Trophoblast cell (in vitro differentiated cells and primary cell): Measurements from ENCODE around the gene RAMP3.

ENCODE experiments used
- DNase-seq, 2 donors: peaks; one replicate each; pipeline ENCODE4 v3.0.0-alpha.2; 2016
- H2AFZ ChIP-seq: 2 replicates; pipeline ENCODE4 v1.6.1; 2013; ENCODE audit warnings: low read length, moderate library complexity, mild to moderate bottlenecking; ENCODE audit not compliant: insufficient read depth, poor library complexity
- H2AK5ac ChIP-seq: 2 replicates; pipeline ENCODE4 v1.6.1; 2013; ENCODE audit warnings: mild to moderate bottlenecking, low read length
- H2BK120ac ChIP-seq: 2 replicates; pipeline ENCODE4 v1.6.1; 2013; ENCODE audit warnings: low read length, mild to moderate bottlenecking, moderate library complexity; ENCODE audit not compliant: insufficient read depth, poor library complexity
- H2BK12ac ChIP-seq: 2 replicates; pipeline ENCODE4 v1.6.1; 2013; ENCODE audit warnings: mild to moderate bottlenecking, low read length, moderate library complexity
- H2BK5ac ChIP-seq: 2 replicates; pipeline ENCODE4 v1.6.1; 2013; ENCODE audit warnings: low read length, low read depth, moderate library complexity, mild to moderate bottlenecking; ENCODE audit not compliant: poor library complexity
- H3K14ac ChIP-seq: 2 replicates; pipeline ENCODE4 v1.6.1; 2013; ENCODE audit warnings: mild to moderate bottlenecking, low read length
- H3K18ac ChIP-seq: 2 replicates; pipeline ENCODE4 v1.6.1; 2013; ENCODE audit warnings: mild to moderate bottlenecking, low read length
- H3K23ac ChIP-seq: 2 replicates; pipeline ENCODE4 v1.6.1; 2013; ENCODE audit warnings: low read length
- H3K27ac ChIP-seq: 2 replicates; pipeline ENCODE4 v1.5.1; 2013; ENCODE audit warnings: low read depth, mild to moderate bottlenecking, inconsistent platforms, low read length, moderate library complexity
- H3K27me3 ChIP-seq: 2 replicates; pipeline ENCODE4 v1.6.1; 2013; ENCODE audit warnings: inconsistent platforms, mild to moderate bottlenecking, low read length, moderate library complexity; ENCODE audit not compliant: insufficient read depth
- H3K36me3 ChIP-seq, 2 experiments: 1 replicate in 1 of 2; 2 replicates in 1 of 2; pipeline ENCODE4 v1.6.1; 2013; ENCODE audit warnings: low read length in 2 of 2, mild to moderate bottlenecking in 2 of 2, moderate library complexity in 1 of 2; ENCODE audit not compliant: insufficient read depth in 2 of 2, control insufficient read depth in 1 of 2
- H3K4ac ChIP-seq: 2 replicates; pipeline ENCODE4 v1.6.1; 2013; ENCODE audit warnings: low read depth, mild to moderate bottlenecking, low read length, moderate library complexity
- H3K4me1 ChIP-seq, 2 experiments: 1 replicate in 1 of 2; 2 replicates in 1 of 2; pipeline ENCODE4 v1.6.1; 2013; ENCODE audit warnings: low read length in 2 of 2, mild to moderate bottlenecking in 2 of 2, moderate library complexity in 1 of 2; ENCODE audit not compliant: insufficient read depth in 2 of 2, control insufficient read depth in 1 of 2
- H3K4me2 ChIP-seq: 2 replicates; pipeline ENCODE4 v1.6.1; 2013; ENCODE audit warnings: inconsistent platforms, mild to moderate bottlenecking, low read length, moderate library complexity
- H3K4me3 ChIP-seq: 2 replicates; pipeline ENCODE4 v1.5.1; 2013; ENCODE audit warnings: mild to moderate bottlenecking, low read depth, low read length, inconsistent platforms
- H3K79me1 ChIP-seq: one replicate; pipeline ENCODE4 v1.6.1; 2013; ENCODE audit warnings: low read length
- H3K79me2 ChIP-seq: 2 replicates; pipeline ENCODE4 v1.6.1; 2013; ENCODE audit warnings: low read length, mild to moderate bottlenecking; ENCODE audit not compliant: control insufficient read depth, insufficient read depth, poor library complexity
- H3K9ac ChIP-seq: 2 replicates; pipeline ENCODE4 v1.6.1; 2013; ENCODE audit warnings: mild to moderate bottlenecking, low read length
- H3K9me3 ChIP-seq: 2 replicates; pipeline ENCODE4 v1.6.1; 2013; ENCODE audit warnings: low read depth, mild to moderate bottlenecking, control low read depth, inconsistent platforms, low read length; ENCODE audit not compliant: insufficient read depth
- H4K12ac ChIP-seq: 2 replicates; pipeline ENCODE4 v1.6.1; 2013; ENCODE audit warnings: low read depth, mild to moderate bottlenecking, low read length, moderate library complexity
- H4K8ac ChIP-seq: 2 replicates; pipeline ENCODE4 v1.6.1; 2013; ENCODE audit warnings: low read depth, mild to moderate bottlenecking, low read length, moderate library complexity
- H4K91ac ChIP-seq: one replicate; pipeline ENCODE4 v1.6.1; 2013; ENCODE audit warnings: low read depth, mild to moderate bottlenecking, low read length, moderate library complexity
- WGBS: extraction: QIAGEN DNeasy Blood & Tissue Kit; methylation state at CpG from one replicate; pipeline ENCODE4 v1.1.7; 2013; ENCODE audit warnings: missing lambda C conversion rate; ENCODE audit not compliant: insufficient read length, insufficient coverage; ENCODE audit errors: extremely low coverage; 5-methylcytosine and 5-hydroxymethylcytosine counted together

RAMP3 gene

GRCh38 chr7:45217358-45217757 lies 59.8 kb downstream of the RAMP3 start:
- H3K4me2 ChIP-seq, result no peak overlapping the region
- H4K12ac ChIP-seq, result no peak overlapping the region
- no peak overlapping the region for H3K23ac ChIP-seq
- DNase-seq, result no peak
- no peak overlapping the region for H2AFZ ChIP-seq
- no peaks in the 10 kb centered on the region for H3K27me3 ChIP-seq
- no peak overlapping the region for H2BK5ac ChIP-seq
- no peak overlapping the region for H4K91ac ChIP-seq
- no CpG with 5 or more reads among the region's 6 CpGs for WGBS
- H3K79me2 ChIP-seq, result no peaks in the 10 kb centered on the region
- no peak overlapping the region for H2AK5ac ChIP-seq
- peaks cover 2% of the 10 kb centered on the region for H3K9me3 ChIP-seq
- H2BK12ac ChIP-seq, result no peak overlapping the region
- no peaks in the 10 kb centered on the region for H3K79me1 ChIP-seq
- H3K9ac ChIP-seq, result no peak overlapping the region
- no peak overlapping the region for H4K8ac ChIP-seq
- H3K36me3 ChIP-seq, result no peaks in the 10 kb centered on the region
- H3K14ac ChIP-seq, result no peak overlapping the region
- no peak overlapping the region for H3K27ac ChIP-seq
- no peak overlapping the region for H3K18ac ChIP-seq
- no peak overlapping the region for H3K4ac ChIP-seq
- H2BK120ac ChIP-seq, result no peak overlapping the region
- H3K4me1 ChIP-seq, result no peaks in the 10 kb centered on the region
- no peak overlapping the region for H3K4me3 ChIP-seq

- H3K4ac ChIP-seq, result no peak overlapping the region
- H3K14ac ChIP-seq, result no peak overlapping the region
- H3K4me3 ChIP-seq, result no peak overlapping the region
- no peak overlapping the region for H3K4me2 ChIP-seq
- no peak overlapping the region for H3K27ac ChIP-seq
- no peaks in the 10 kb centered on the region for H3K79me1 ChIP-seq
- peaks cover 2% of the 10 kb centered on the region for H3K9me3 ChIP-seq
- H4K8ac ChIP-seq, result no peak overlapping the region
- H2BK12ac ChIP-seq, result no peak overlapping the region
- H3K27me3 ChIP-seq, result no peaks in the 10 kb centered on the region
- no peak overlapping the region for H4K91ac ChIP-seq
- WGBS, result no CpG with 5 or more reads among the region's 12 CpGs
- H3K9ac ChIP-seq, result no peak overlapping the region
- H2BK5ac ChIP-seq, result no peak overlapping the region
- H3K36me3 ChIP-seq, result no peaks in the 10 kb centered on the region
- no peak overlapping the region for H4K12ac ChIP-seq
- H3K4me1 ChIP-seq, result no peaks in the 10 kb centered on the region
- no peak overlapping the region for H2AK5ac ChIP-seq
- H3K79me2 ChIP-seq, result no peaks in the 10 kb centered on the region
- H2AFZ ChIP-seq, result no peak overlapping the region
- H2BK120ac ChIP-seq, result no peak overlapping the region
- DNase-seq, result no peak
- no peak overlapping the region for H3K18ac ChIP-seq
- no peak overlapping the region for H3K23ac ChIP-seq
These were observed 61.5 kb downstream of the RAMP3 start for GRCh38 chr7:45219130-45219529.

DNA sequence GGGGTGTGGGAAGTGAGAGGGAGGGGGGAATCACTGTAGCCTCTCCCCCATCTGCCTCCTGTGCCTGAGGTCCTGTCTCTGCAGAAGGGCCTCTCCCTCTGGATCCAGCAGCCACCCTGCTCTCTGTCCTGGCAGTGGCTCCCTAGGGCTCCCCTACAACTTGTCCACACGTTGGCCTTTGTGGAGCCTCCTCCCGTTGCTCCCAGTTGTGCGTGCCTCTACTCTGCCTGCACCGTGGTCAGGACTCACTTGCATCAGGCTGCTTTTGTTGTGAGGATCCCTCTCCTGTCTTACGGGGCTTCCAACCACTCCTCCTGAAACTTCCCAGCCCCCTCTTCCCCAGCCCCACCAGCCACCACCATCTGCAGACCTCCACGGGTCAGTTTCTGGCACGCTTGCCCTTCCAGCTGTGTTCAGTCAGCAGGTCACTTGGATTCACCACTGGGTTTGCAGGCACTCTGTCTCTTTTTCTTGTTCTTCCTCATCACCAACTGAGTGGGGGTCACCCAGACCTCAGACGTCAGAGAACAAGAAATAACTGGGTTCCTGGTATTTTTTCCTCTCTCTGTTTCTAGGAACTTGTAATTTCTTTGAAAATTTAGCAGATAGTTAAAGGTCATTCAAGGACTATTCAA lies 62.3 kb downstream of the RAMP3 start:
- Histone ChIP-seq H3K4me1 (no peaks in the 10 kb centered on the region), H2AK5ac (no peak overlapping the region), H3K23ac (no peak overlapping the region), H2AFZ (no peak overlapping the region), H2BK5ac (no peak overlapping the region), H3K27me3 (no peaks in the 10 kb centered on the region), H3K4me3 (no peak overlapping the region), H3K9me3 (peaks cover 2% of the 10 kb centered on the region), H3K4ac (no peak overlapping the region), H3K79me2 (no peaks in the 10 kb centered on the region), H4K91ac (no peak overlapping the region), H3K18ac (no peak overlapping the region), H3K14ac (no peak overlapping the region), H4K8ac (no peak overlapping the region), H3K4me2 (no peak overlapping the region), H2BK12ac (no peak overlapping the region), H3K27ac (no peak overlapping the region), H3K9ac (no peak overlapping the region), H3K79me1 (no peaks in the 10 kb centered on the region), H2BK120ac (no peak overlapping the region), H4K12ac (no peak overlapping the region), H3K36me3 (no peaks in the 10 kb centered on the region)
- WGBS, result no CpG with 5 or more reads among the region's 8 CpGs
- no peak for DNase-seq

GRCh38 chr7:45220846-45221618 lies 63.4 kb downstream of the RAMP3 start:
- H3K4me1 ChIP-seq, result no peaks in the 10 kb centered on the region
- H3K4ac ChIP-seq, result no peak overlapping the region
- no peak overlapping the region for H2AK5ac ChIP-seq
- H3K4me2 ChIP-seq, result no peak overlapping the region
- no peak overlapping the region for H4K8ac ChIP-seq
- H3K23ac ChIP-seq, result no peak overlapping the region
- no peaks in the 10 kb centered on the region for H3K36me3 ChIP-seq
- H2BK120ac ChIP-seq, result no peak overlapping the region
- no peak overlapping the region for H4K91ac ChIP-seq
- no peak for DNase-seq
- no peak overlapping the region for H3K14ac ChIP-seq
- no peak overlapping the region for H3K9ac ChIP-seq
- H2BK12ac ChIP-seq, result no peak overlapping the region
- H3K27ac ChIP-seq, result no peak overlapping the region
- H3K4me3 ChIP-seq, result no peak overlapping the region
- no peaks in the 10 kb centered on the region for H3K27me3 ChIP-seq
- H3K79me1 ChIP-seq, result no peaks in the 10 kb centered on the region
- H2BK5ac ChIP-seq, result no peak overlapping the region
- peaks cover 2% of the 10 kb centered on the region for H3K9me3 ChIP-seq
- no peak overlapping the region for H4K12ac ChIP-seq
- H3K18ac ChIP-seq, result no peak overlapping the region
- no peak overlapping the region for H2AFZ ChIP-seq
- no CpG with 5 or more reads among the region's 11 CpGs for WGBS
- H3K79me2 ChIP-seq, result no peaks in the 10 kb centered on the region
